ENCODE measurements around the gene FOXL1. TPM values are rescaled to one million over a fixed set of nuclear protein-coding genes. Genes with fewer than 3 reads are reported as not detected.

Gene FOXL1
- total RNA-seq, 1 experiment from 2014 or later: 9.3 TPM

- CTCF ChIA-PET: no interaction called here
- no peaks in the 10 kb centered on the region for H3K36me3 ChIP-seq (ENCODE audit: control insufficient read depth, insufficient read depth, low read length)
- ATAC-seq: no peak
- BruUV-seq (replicated peaks): no TSS peak
- no peaks in the 10 kb centered on the region for H3K9me3 ChIP-seq (ENCODE audit: control insufficient read depth, insufficient read depth, low read depth, low read length)
- DNase-seq (ENCODE audit: low read depth, low spot score): no peak
- intact Hi-C loops (cut with micrococcal nuclease; ENCODE audit: unreplicated experiment) (no loop called here), in situ Hi-C loops (cut with HindIII; ENCODE audit: low pct_unique_long_range_greater_than_20kb, low sequenced_read_pairs) (no loop called here)
- H3K27ac ChIP-seq (ENCODE audit: low read length): no peak overlapping the region
- H3K27me3 ChIP-seq (ENCODE audit: control insufficient read depth, insufficient read depth, low read length): no peaks in the 10 kb centered on the region
- H3K4me1 ChIP-seq (ENCODE audit: control insufficient read depth, insufficient read depth, low read length): peaks cover 6% of the 10 kb centered on the region
- H3K4me3 ChIP-seq (ENCODE audit: low read depth in 2 of 2, low read length in 2 of 2): no peak overlapping the region
- TF ChIP-seq SIN3A (IDR thresholded peaks at IDR 0.05; ENCODE audit: borderline replicate concordance, insufficient read depth, low read depth, low read length) (no peak), POLR2AphosphoS5 (IDR thresholded peaks at IDR 0.05; ENCODE audit: low read depth, low read length) (no peak), TCF7L2 (IDR thresholded peaks at IDR 0.05; ENCODE audit: low read depth, low read length) (no peak), CTCF (IDR thresholded peaks at IDR 0.05) (no peak)
- TF ChIP-seq, protein P1, sequence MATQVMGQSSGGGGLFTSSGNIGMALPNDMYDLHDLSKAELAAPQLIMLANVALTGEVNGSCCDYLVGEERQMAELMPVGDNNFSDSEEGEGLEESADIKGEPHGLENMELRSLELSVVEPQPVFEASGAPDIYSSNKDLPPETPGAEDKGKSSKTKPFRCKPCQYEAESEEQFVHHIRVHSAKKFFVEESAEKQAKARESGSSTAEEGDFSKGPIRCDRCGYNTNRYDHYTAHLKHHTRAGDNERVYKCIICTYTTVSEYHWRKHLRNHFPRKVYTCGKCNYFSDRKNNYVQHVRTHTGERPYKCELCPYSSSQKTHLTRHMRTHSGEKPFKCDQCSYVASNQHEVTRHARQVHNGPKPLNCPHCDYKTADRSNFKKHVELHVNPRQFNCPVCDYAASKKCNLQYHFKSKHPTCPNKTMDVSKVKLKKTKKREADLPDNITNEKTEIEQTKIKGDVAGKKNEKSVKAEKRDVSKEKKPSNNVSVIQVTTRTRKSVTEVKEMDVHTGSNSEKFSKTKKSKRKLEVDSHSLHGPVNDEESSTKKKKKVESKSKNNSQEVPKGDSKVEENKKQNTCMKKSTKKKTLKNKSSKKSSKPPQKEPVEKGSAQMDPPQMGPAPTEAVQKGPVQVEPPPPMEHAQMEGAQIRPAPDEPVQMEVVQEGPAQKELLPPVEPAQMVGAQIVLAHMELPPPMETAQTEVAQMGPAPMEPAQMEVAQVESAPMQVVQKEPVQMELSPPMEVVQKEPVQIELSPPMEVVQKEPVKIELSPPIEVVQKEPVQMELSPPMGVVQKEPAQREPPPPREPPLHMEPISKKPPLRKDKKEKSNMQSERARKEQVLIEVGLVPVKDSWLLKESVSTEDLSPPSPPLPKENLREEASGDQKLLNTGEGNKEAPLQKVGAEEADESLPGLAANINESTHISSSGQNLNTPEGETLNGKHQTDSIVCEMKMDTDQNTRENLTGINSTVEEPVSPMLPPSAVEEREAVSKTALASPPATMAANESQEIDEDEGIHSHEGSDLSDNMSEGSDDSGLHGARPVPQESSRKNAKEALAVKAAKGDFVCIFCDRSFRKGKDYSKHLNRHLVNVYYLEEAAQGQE (IDR thresholded peaks at IDR 0.05; ENCODE audit: insufficient read depth in 1 of 2, low read depth in 2 of 2, low read length in 1 of 2): no peak
- POLR2A ChIA-PET: interaction anchor here (0.6 kb wide), 1 partner anchor 346 kb away, joined by 4 read pairs; no protein-coding TSS in a partner anchor
Measured at GRCh38 chr16:86614699-86615098, 36.4 kb downstream of the FOXL1 start.

- ChIA-PET POLR2A (no interaction called here), CTCF (no interaction called here)
- TF ChIP-seq TCF7L2 (IDR thresholded peaks at IDR 0.05; ENCODE audit: low read depth, low read length): no peak
- TF ChIP-seq, protein P1 (IDR thresholded peaks at IDR 0.05; ENCODE audit: insufficient read depth in 1 of 2, low read depth in 2 of 2, low read length in 1 of 2): no peak
- TF ChIP-seq POLR2AphosphoS5 (IDR thresholded peaks at IDR 0.05; ENCODE audit: low read depth, low read length): no peak
- no peak for TF ChIP-seq SIN3A (IDR thresholded peaks at IDR 0.05; ENCODE audit: borderline replicate concordance, insufficient read depth, low read depth, low read length)
- TF ChIP-seq CTCF (IDR thresholded peaks at IDR 0.05): no peak
- no peaks in the 10 kb centered on the region for H3K36me3 ChIP-seq (ENCODE audit: control insufficient read depth, insufficient read depth, low read length)
- H3K27me3 ChIP-seq (ENCODE audit: control insufficient read depth, insufficient read depth, low read length): no peaks in the 10 kb centered on the region
- no peaks in the 10 kb centered on the region for H3K9me3 ChIP-seq (ENCODE audit: control insufficient read depth, insufficient read depth, low read depth, low read length)
- ATAC-seq (no peak), DNase-seq (ENCODE audit: low read depth, low spot score) (no peak)
- BruUV-seq (replicated peaks): no TSS peak
- H3K4me3 ChIP-seq (ENCODE audit: low read depth in 2 of 2, low read length in 2 of 2): no peak overlapping the region
- no peak overlapping the region for H3K27ac ChIP-seq (ENCODE audit: low read length)
- intact Hi-C loops (cut with micrococcal nuclease; ENCODE audit: unreplicated experiment): no loop called here
- in situ Hi-C loops (cut with HindIII; ENCODE audit: low pct_unique_long_range_greater_than_20kb, low sequenced_read_pairs): no loop called here
- H3K4me1 ChIP-seq (ENCODE audit: control insufficient read depth, insufficient read depth, low read length): peaks cover 6% of the 10 kb centered on the region
Measured at GRCh38 chr16:86616906-86617305, 38.6 kb downstream of the FOXL1 start.
